ENCODE measurements around the gene NEB.

DNA sequence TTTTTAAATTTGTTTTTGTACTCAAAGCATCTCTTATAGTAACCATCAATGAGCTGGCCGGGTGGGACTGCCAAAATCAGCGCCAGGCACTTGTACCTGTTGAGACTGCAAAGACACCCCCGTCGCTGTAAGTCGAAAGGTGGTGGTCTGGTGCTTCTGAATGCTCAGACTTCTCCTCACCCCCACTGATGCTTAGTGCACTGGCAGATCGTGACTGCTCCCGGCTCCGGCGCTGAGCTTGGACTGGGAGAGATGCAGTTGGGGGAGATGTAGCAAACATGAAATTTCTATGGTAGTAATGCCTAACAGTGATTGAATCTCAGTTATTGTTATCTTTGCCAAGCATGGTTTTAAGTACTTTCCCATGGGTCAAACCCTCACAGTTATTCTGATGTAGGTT is 244.0 kb downstream of the NEB start:
- TF ChIP-seq, protein P1, sequence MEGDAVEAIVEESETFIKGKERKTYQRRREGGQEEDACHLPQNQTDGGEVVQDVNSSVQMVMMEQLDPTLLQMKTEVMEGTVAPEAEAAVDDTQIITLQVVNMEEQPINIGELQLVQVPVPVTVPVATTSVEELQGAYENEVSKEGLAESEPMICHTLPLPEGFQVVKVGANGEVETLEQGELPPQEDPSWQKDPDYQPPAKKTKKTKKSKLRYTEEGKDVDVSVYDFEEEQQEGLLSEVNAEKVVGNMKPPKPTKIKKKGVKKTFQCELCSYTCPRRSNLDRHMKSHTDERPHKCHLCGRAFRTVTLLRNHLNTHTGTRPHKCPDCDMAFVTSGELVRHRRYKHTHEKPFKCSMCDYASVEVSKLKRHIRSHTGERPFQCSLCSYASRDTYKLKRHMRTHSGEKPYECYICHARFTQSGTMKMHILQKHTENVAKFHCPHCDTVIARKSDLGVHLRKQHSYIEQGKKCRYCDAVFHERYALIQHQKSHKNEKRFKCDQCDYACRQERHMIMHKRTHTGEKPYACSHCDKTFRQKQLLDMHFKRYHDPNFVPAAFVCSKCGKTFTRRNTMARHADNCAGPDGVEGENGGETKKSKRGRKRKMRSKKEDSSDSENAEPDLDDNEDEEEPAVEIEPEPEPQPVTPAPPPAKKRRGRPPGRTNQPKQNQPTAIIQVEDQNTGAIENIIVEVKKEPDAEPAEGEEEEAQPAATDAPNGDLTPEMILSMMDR (IDR thresholded peaks at IDR 0.05) = no peak
- TF ChIP-seq POLR2A (IDR thresholded peaks at IDR 0.05) = no peak
